ENCODE results near the gene LPIN1.

Gene LPIN1

GRCh38 chr2:11719230-11719977 lies 27.0 kb upstream of the LPIN1 start:
- peaks cover 21% of the 10 kb centered on the region for H3K27me3 Mint-ChIP-seq (ENCODE audit: low read depth)
- H3K4me1 Mint-ChIP-seq = peaks cover 9% of the 10 kb centered on the region
- no peak overlapping the region for H3K27ac Mint-ChIP-seq
- H3K4me3 Mint-ChIP-seq = no peak overlapping the region
- H3K9me3 Mint-ChIP-seq = no peaks in the 10 kb centered on the region
- TF ChIP-seq CTCF (IDR thresholded peaks at IDR 0.05; ENCODE audit: unreplicated experiment in 3 of 3) = no peak
- no peaks in the 10 kb centered on the region for H3K36me3 Mint-ChIP-seq (ENCODE audit: low read depth)

- Mint-ChIP-seq H3K9me3 (no peaks in the 10 kb centered on the region), H3K4me3 (no peak overlapping the region), H3K4me1 (peaks cover 9% of the 10 kb centered on the region), H3K27ac (no peak overlapping the region), H3K27me3 (ENCODE audit: low read depth) (peaks cover 21% of the 10 kb centered on the region), H3K36me3 (ENCODE audit: low read depth) (no peaks in the 10 kb centered on the region)
- no peak for TF ChIP-seq CTCF (IDR thresholded peaks at IDR 0.05; ENCODE audit: unreplicated experiment in 3 of 3)
These were observed 25.7 kb upstream of the LPIN1 start for GRCh38 chr2:11720752-11721151.

- Mint-ChIP-seq H3K9me3 (no peaks in the 10 kb centered on the region), H3K4me3 (no peak overlapping the region), H3K27ac (no peak overlapping the region), H3K27me3 (ENCODE audit: low read depth) (peaks cover 31% of the 10 kb centered on the region), H3K4me1 (peaks cover 16% of the 10 kb centered on the region), H3K36me3 (ENCODE audit: low read depth) (no peaks in the 10 kb centered on the region)
- TF ChIP-seq CTCF (IDR thresholded peaks at IDR 0.05; ENCODE audit: unreplicated experiment in 3 of 3) = no peak
These were observed 24.0 kb upstream of the LPIN1 start for GRCh38 chr2:11722292-11723060.

- no peaks in the 10 kb centered on the region for H3K9me3 Mint-ChIP-seq
- H3K27ac Mint-ChIP-seq = no peak overlapping the region
- H3K4me3 Mint-ChIP-seq = no peak overlapping the region
- peaks cover 16% of the 10 kb centered on the region for H3K4me1 Mint-ChIP-seq
- H3K27me3 Mint-ChIP-seq (ENCODE audit: low read depth) = peaks cover 33% of the 10 kb centered on the region
- TF ChIP-seq CTCF (IDR thresholded peaks at IDR 0.05; ENCODE audit: unreplicated experiment in 3 of 3) = no peak
- no peaks in the 10 kb centered on the region for H3K36me3 Mint-ChIP-seq (ENCODE audit: low read depth)
These were observed 23.4 kb upstream of the LPIN1 start for GRCh38 chr2:11723061-11723371.

GRCh38 chr2:11724151-11724550 lies 22.3 kb upstream of the LPIN1 start:
- Mint-ChIP-seq H3K36me3 (ENCODE audit: low read depth) (no peaks in the 10 kb centered on the region), H3K9me3 (no peaks in the 10 kb centered on the region), H3K27me3 (ENCODE audit: low read depth) (peaks cover 33% of the 10 kb centered on the region), H3K27ac (peak overlapping the region in 1 of 3 experiments; percentile 8), H3K4me3 (no peak overlapping the region), H3K4me1 (peaks cover 16% of the 10 kb centered on the region)
- no peak for TF ChIP-seq CTCF (IDR thresholded peaks at IDR 0.05; ENCODE audit: unreplicated experiment in 3 of 3)
